ENCODE measurements around the gene CYTH3.
"Not testable (repeated sequence)": the region's sequence is repeated elsewhere in the genome, so short reads cannot be mapped to it uniquely, and the experiment has no call there.

The CYTH3 gene

GRCh38 chr7:6232534-6232933, 39.9 kb downstream of the CYTH3 start:
- DNase-seq (ENCODE audit: low read depth in 2 of 2), result no peak

GRCh38 chr7:6232116-6232515, 40.3 kb downstream of the CYTH3 start:
- no peak for DNase-seq (ENCODE audit: low read depth in 2 of 2)

GRCh38 chr7:6231184-6231583, 41.2 kb downstream of the CYTH3 start:
- DNase-seq (ENCODE audit: low read depth in 2 of 2), result no peak

- DNase-seq (ENCODE audit: low read depth in 2 of 2), result not testable (repeated sequence)
These were observed 43.1 kb downstream of the CYTH3 start for GRCh38 chr7:6229284-6229683.

- no peak for DNase-seq (ENCODE audit: low read depth in 2 of 2)
These were observed 43.8 kb downstream of the CYTH3 start for GRCh38 chr7:6228361-6229229.

- peak; percentile 57 to 63 for DNase-seq (ENCODE audit: low read depth in 2 of 2)
These were observed 45.1 kb downstream of the CYTH3 start for GRCh38 chr7:6227294-6227846.

GRCh38 chr7:6226194-6226799, 46.1 kb downstream of the CYTH3 start:
- peak; percentile 79 to 83 for DNase-seq (ENCODE audit: low read depth in 2 of 2)

GRCh38 chr7:6223411-6223810, 49.0 kb downstream of the CYTH3 start:
- DNase-seq (ENCODE audit: low read depth in 2 of 2), result not testable (repeated sequence)

- not testable (repeated sequence) for DNase-seq (ENCODE audit: low read depth in 2 of 2)
These were observed 49.4 kb downstream of the CYTH3 start for GRCh38 chr7:6223010-6223409.

GRCh38 chr7:6221340-6222319, 50.8 kb downstream of the CYTH3 start:
- no peak for DNase-seq (ENCODE audit: low read depth in 2 of 2)

GRCh38 chr7:6218329-6218728, 54.1 kb downstream of the CYTH3 start:
- no peak for DNase-seq (ENCODE audit: low read depth in 2 of 2)

GRCh38 chr7:6212008-6212407, 60.4 kb downstream of the CYTH3 start:
- no peak for DNase-seq (ENCODE audit: low read depth in 2 of 2)

GRCh38 chr7:6210621-6211372, 61.6 kb downstream of the CYTH3 start:
- DNase-seq (ENCODE audit: low read depth in 2 of 2), result no peak

- DNase-seq (ENCODE audit: low read depth in 2 of 2), result no peak
These were observed 63.1 kb downstream of the CYTH3 start for GRCh38 chr7:6209340-6209739.

GRCh38 chr7:6208573-6209328, 63.7 kb downstream of the CYTH3 start:
- DNase-seq (ENCODE audit: low read depth in 2 of 2), result no peak

- DNase-seq (ENCODE audit: low read depth in 2 of 2), result peak; percentile 35 to 40
These were observed 66.3 kb downstream of the CYTH3 start for GRCh38 chr7:6205971-6206660.

- no peak for DNase-seq (ENCODE audit: low read depth in 2 of 2)
These were observed 69.0 kb downstream of the CYTH3 start for GRCh38 chr7:6203381-6203780.

- DNase-seq (ENCODE audit: low read depth in 2 of 2), result no peak
These were observed 70.3 kb downstream of the CYTH3 start for GRCh38 chr7:6202117-6202516.

GRCh38 chr7:6200971-6201370, 71.5 kb downstream of the CYTH3 start:
- no peak for DNase-seq (ENCODE audit: low read depth in 2 of 2)
